Lower lobe of right lung (tissue), 2 donors: ENCODE data around the gene ERO1A. TPM values are rescaled to one million over a fixed set of nuclear protein-coding genes. Genes with fewer than 3 reads are reported as not detected.
"Not testable (repeated sequence)": the region's sequence is repeated elsewhere in the genome, so short reads cannot be mapped to it uniquely, and the experiment has no call there.

Source experiments
- ATAC-seq, 2 donors: fragments of 200-7000 bp; cut with Tn5 transposase; one replicate each; pipeline ENCODE4 v1.9.1; 2020 to 2022; ENCODE audit warnings: mild to moderate bottlenecking in 2 of 2, moderate library complexity in 2 of 2
- DNase-seq: peaks from one replicate; pipeline ENCODE4 v3.0.0-alpha.2; 2020
- H3K27ac ChIP-seq: fragments of 200-600 bp; one replicate; pipeline ENCODE4 v1.8.0; 2022
- H3K27me3 ChIP-seq: fragments of 200-600 bp; one replicate; pipeline ENCODE4 v1.8.0; 2022; ENCODE audit warnings: low read depth
- H3K36me3 ChIP-seq: fragments of 200-600 bp; one replicate; pipeline ENCODE4 v1.8.0; 2022; ENCODE audit warnings: mild to moderate bottlenecking
- H3K4me1 ChIP-seq: fragments of 200-600 bp; one replicate; pipeline ENCODE4 v1.8.0; 2022
- H3K4me3 ChIP-seq: fragments of 200-600 bp; one replicate; pipeline ENCODE4 v1.8.0; 2022; ENCODE audit warnings: mild to moderate bottlenecking
- H3K9me3 ChIP-seq: fragments of 200-600 bp; one replicate; pipeline ENCODE4 v1.8.0; 2022
- intact Hi-C: fragments of 100-400 bp; cut with DNase I; formaldehyde crosslinking; loops from one replicate; pipeline ENCODE4 v1.11.0; 2022
- total RNA-seq: library from RNA; stranded (reverse); fragmentation: NEBNext Ultra II Directional; extraction: Animal tissue kit (Norgen Biotek cat#: 25700); gene quantifications from one replicate; pipeline ENCODE4 v1.2.1, GENCODE V29; 2021
- TF ChIP-seq, protein P1 (sequence below): fragments of 200-600 bp; IDR thresholded peaks from one replicate; pipeline ENCODE4 v1.8.0; 2022; ENCODE audit warnings: antibody characterized with exemption, mild to moderate bottlenecking
- donor health status: DM: no; HTN: yes; CAD: no; lungs with severe emphysema.

ERO1A gene
- total RNA-seq, 1 donor from 2014 or later, result 41.9 TPM

DNA sequence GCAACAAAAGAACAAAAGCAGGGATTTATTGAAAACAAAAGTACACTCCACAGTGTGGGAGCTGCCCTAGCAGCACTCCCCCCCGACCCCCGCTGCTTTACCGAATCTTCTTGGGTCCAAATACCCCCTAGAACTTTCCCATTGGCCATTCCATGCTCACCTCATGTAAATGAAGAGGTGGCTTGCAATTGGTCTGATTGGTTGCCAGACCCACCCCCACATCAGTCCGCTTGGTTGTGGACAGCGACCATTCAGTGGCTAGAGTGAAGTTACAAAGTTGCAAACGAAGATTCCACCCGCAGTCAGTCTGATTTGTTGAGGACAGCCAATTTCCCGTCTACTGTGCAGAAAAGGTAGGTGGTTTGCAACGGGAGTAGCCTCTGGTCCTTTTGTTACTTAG lies 38.5 kb upstream of the ERO1A start:
- no peak overlapping the region for H3K27ac ChIP-seq
- H3K36me3 ChIP-seq, result peaks cover 12% of the 10 kb centered on the region
- H3K4me3 ChIP-seq, result no peak overlapping the region
- DNase-seq (no peak), ATAC-seq (no peak)
- peaks cover 27% of the 10 kb centered on the region for H3K4me1 ChIP-seq
- H3K9me3 ChIP-seq, result no peaks in the 10 kb centered on the region
- TF ChIP-seq, protein P1, sequence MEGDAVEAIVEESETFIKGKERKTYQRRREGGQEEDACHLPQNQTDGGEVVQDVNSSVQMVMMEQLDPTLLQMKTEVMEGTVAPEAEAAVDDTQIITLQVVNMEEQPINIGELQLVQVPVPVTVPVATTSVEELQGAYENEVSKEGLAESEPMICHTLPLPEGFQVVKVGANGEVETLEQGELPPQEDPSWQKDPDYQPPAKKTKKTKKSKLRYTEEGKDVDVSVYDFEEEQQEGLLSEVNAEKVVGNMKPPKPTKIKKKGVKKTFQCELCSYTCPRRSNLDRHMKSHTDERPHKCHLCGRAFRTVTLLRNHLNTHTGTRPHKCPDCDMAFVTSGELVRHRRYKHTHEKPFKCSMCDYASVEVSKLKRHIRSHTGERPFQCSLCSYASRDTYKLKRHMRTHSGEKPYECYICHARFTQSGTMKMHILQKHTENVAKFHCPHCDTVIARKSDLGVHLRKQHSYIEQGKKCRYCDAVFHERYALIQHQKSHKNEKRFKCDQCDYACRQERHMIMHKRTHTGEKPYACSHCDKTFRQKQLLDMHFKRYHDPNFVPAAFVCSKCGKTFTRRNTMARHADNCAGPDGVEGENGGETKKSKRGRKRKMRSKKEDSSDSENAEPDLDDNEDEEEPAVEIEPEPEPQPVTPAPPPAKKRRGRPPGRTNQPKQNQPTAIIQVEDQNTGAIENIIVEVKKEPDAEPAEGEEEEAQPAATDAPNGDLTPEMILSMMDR, result no peak
- no peaks in the 10 kb centered on the region for H3K27me3 ChIP-seq
- intact Hi-C loops, result no loop called here

DNA sequence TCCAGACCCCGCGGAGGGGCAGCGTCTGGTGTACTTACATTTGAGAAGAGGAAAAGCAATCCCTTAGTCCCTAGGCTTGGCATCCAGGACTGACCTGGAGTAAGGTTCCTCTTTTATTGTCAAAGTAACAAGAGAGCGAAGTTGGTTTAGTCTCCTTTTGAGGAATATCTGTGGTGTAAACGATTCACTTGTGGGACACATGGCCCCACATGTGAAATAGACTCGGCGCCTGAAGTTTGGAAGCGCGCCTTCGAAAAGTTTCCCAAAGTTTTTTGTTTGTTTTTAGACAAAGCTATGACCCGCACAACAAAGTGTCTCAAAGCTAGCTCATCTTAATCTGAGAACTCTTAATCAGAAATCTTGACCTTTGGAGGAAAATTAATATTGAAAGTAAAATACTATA lies 35.4 kb upstream of the ERO1A start:
- Histone ChIP-seq H3K36me3 (peaks cover 43% of the 10 kb centered on the region), H3K4me3 (peak overlapping the region; percentile 97), H3K27ac (peak overlapping the region; percentile 89), H3K4me1 (peaks cover 27% of the 10 kb centered on the region), H3K27me3 (no peaks in the 10 kb centered on the region), H3K9me3 (no peaks in the 10 kb centered on the region)
- TF ChIP-seq, protein P1, result no peak
- ATAC-seq (no peak), DNase-seq (no peak)
- intact Hi-C loops, result no loop called here

DNA sequence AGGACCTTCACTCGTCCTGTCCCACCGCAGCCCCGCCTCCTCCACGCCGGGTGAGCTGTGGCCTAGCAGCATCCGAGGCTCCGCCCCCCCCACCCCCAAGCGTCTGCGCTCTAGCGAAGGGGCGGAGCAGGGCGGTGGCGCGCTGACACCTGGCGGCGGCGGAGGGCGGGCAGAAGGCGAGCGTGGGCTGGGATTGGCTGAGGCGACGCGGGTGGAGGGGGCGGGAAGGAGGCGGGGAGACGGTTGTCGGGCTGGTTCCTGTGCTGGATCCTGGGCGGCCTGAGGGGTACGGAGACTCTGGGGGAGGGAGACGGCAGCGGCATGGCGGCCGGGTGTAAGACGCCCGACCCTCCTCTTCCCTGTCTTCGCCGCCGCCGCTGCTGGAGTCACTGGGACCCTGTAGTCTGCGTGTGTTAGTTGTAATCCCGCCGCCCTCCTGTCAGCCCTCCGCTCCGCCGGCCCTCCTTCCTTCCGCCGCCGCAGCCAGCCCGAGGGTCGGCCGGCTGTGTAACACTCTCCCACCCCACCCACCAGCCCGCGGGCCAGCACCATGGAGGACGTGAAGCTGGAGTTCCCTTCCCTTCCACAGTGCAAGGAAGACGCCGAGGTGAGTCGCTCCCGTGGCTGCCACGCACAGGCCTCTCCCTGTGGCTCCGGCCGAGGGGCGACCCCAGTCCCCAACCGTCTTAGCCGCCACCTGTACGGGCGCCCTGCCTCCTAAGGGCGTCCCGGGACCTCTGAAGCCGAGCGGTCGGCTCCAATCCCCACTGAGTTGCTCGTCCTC lies 34.8 kb upstream of the ERO1A start, which contains the start of gene STYX:
Gene STYX, plus strand, starts transcription at position 242 of the 784 bp plus-strand sequence. Its CDS starts 309 bp downstream, at position 551.
- H3K27me3 ChIP-seq, result no peaks in the 10 kb centered on the region
- no peaks in the 10 kb centered on the region for H3K9me3 ChIP-seq
- DNase-seq (peak; percentile 100), ATAC-seq (peak; percentile 99 to 100)
- TF ChIP-seq, protein P1, result peak; percentile 21
- H3K4me3 ChIP-seq, result peak within 1 kb of the TSS; percentile 97
- H3K36me3 ChIP-seq, result peaks cover 49% of the 10 kb centered on the region
- intact Hi-C loops, result no loop called here
- H3K4me1 ChIP-seq, result peaks cover 25% of the 10 kb centered on the region
- H3K27ac ChIP-seq, result peak within 1 kb of the TSS; percentile 89

DNA sequence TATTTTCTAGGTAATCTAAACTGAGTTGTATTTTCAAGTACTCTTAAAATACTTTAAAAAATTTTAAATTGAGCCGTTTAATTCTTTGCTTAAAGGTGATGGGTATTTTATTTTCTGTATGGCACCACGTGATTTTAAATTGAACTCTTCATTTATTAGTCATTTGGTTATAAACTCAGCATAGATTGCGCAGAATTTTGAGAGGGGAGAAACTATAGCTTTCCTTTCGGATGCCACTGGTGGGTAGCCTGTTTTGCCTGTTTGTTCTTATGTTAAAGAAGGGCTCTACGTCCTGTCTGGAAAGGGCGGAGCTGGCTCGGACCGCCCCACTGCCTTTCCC lies 34.2 kb upstream of the ERO1A start:
- Histone ChIP-seq H3K4me3 (peak overlapping the region; percentile 97), H3K27me3 (no peaks in the 10 kb centered on the region), H3K27ac (peak overlapping the region; percentile 89), H3K9me3 (no peaks in the 10 kb centered on the region), H3K4me1 (peaks cover 19% of the 10 kb centered on the region), H3K36me3 (peaks cover 54% of the 10 kb centered on the region)
- DNase-seq (no peak), ATAC-seq (no peak)
- intact Hi-C loops, result no loop called here
- TF ChIP-seq, protein P1, result no peak

DNA sequence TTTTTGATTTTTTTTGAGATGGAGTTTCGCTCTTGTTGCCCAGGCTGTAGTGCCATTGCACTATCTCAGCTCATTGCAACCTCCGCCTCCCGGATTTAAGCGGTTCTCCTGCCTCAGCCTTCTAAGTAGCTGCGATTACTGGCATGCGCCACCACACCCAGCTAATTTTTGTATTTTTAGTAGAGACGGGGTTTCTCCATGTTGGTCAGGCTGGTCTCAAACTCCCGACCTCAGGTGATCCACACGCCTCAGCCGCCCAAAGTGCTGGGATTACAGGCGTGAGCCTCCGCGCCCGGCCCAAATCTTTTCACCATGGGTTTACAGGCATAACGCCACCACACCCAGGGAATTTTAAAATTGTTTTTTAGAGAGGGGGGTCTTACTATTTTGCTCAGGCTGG lies 33.7 kb upstream of the ERO1A start:
- H3K4me3 ChIP-seq, H3K9me3 ChIP-seq, intact Hi-C loops, DNase-seq, ATAC-seq, H3K27me3 ChIP-seq: not testable (repeated sequence)
- H3K27ac ChIP-seq, result peak overlapping the region; percentile 89
- peaks cover 19% of the 10 kb centered on the region for H3K4me1 ChIP-seq
- H3K36me3 ChIP-seq, result peaks cover 60% of the 10 kb centered on the region

DNA sequence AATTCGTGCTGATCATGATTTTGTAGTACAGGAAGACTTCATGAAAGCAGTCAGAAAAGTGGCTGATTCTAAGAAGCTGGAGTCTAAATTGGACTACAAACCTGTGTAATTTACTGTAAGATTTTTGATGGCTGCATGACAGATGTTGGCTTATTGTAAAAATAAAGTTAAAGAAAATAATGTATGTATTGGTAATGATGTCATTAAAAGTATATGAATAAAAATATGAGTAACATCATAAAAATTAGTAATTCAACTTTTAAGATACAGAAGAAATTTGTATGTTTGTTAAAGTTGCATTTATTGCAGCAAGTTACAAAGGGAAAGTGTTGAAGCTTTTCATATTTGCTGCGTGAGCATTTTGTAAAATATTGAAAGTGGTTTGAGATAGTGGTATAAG lies 32.2 kb upstream of the ERO1A start:
- intact Hi-C loops, H3K9me3 ChIP-seq, DNase-seq, H3K27ac ChIP-seq, H3K27me3 ChIP-seq, H3K4me3 ChIP-seq, ATAC-seq: not testable (repeated sequence)
- peaks cover 19% of the 10 kb centered on the region for H3K4me1 ChIP-seq
- H3K36me3 ChIP-seq, result peaks cover 67% of the 10 kb centered on the region
